HG03066 (cell line): Measurements from ENCODE around the gene MANSC4.

Experiments
- ATAC-seq: cut with Tn5 transposase; IDR thresholded peaks from one replicate; pipeline ENCODE4 v1.9.1; 2021; ENCODE audit warnings: low read depth; ENCODE audit not compliant: unreplicated experiment

The MANSC4 gene

GRCh38 chr12:27801630-27802029 lies 21.6 kb upstream of the MANSC4 start:
- ATAC-seq: no peak

DNA sequence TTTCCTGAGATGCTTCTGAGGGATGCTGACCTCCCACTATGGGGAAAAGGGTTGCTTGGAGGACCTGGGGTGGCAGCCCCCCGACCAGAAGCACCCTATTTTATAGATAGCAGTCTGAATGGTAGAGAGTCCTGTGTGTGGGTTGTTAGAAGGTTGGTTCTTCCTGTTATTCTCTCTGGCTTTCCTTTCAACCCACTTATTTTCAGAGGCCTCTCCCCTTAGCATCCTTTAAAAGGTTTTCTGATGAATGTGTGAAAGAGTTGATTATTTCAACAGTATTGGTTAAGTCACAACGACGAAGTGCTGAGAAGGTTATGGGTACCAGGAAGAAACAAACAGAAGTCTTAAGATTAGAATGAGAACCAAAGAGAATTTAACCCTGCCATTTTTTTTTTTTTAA lies 20.8 kb upstream of the MANSC4 start:
- ATAC-seq: no peak

GRCh38 chr12:27797301-27798025 lies 17.4 kb upstream of the MANSC4 start:
- ATAC-seq: no peak

DNA sequence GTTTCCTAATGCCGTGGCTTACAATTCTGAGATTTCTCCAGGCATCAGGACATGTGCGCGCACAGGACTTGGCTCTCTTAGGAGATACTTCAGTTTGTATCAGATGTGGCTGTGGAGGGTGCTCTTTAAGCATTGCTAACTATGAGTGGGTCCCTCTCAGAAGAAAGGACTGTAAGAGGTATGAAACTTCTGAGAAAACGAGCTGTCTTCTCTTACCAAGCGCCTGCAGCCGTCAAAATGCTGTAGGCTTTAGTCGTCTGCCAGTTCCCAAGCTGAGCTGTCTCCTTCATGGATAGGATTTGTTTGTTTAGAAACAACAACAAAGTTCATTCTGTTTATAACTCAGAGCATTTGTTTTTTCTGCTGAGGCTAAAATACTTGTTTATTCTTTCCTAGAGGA lies 16.1 kb upstream of the MANSC4 start:
- ATAC-seq: no peak

- no peak for ATAC-seq
Measured at GRCh38 chr12:27794818-27795584, 15.0 kb upstream of the MANSC4 start.

GRCh38 chr12:27790179-27790578 lies 10.1 kb upstream of the MANSC4 start:
- ATAC-seq: no peak

DNA sequence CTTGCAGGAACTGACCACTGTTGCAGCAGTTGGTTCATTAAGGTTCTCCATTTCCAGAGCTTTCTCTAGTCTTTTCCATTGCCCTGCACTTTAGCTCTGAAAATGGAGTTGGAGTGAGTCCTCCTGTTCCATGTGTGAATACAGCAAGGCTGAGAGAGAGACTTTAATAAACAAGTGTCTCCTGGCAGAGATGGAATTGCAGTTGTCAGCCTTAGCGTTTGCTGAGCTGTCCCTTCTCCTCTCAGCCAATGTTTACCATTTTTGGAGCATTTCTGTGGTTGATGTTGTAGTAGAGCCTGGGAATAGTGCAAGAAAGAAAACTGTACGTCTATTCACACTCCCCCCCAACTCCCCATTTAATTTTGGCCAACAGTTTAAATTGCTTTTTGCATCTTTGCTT lies 7.5 kb upstream of the MANSC4 start:
- ATAC-seq: no peak

- no peak for ATAC-seq
Measured at GRCh38 chr12:27785882-27786570, 6.0 kb upstream of the MANSC4 start.

DNA sequence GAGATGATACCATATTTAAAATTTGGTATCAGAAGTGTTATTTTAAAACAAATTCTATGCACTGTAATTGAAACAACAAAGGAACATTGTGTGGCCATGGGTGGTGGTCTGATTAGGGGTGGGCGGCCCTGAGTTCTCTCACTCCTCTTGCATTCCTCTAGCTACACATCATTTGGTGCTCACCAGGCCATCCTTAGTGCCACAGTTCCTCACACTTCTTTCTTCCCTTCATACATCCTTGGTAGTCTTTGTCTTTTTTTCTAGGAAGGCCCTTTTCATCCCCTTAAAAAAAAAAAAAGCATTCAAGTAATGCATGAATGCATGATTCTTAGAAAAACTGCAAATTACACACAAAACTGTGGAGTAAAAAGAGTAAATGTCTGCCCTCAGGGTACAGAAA lies 2.4 kb upstream of the MANSC4 start:
- no peak for ATAC-seq

GRCh38 chr12:27781680-27782079 lies 1.6 kb upstream of the MANSC4 start:
- ATAC-seq: no peak

GRCh38 chr12:27780612-27781408 lies 774 bp upstream of the MANSC4 start:
- ATAC-seq: peak; percentile 27

- ATAC-seq: peak; percentile 4
Measured at GRCh38 chr12:27779416-27779919, 568 bp downstream of the MANSC4 start.

DNA sequence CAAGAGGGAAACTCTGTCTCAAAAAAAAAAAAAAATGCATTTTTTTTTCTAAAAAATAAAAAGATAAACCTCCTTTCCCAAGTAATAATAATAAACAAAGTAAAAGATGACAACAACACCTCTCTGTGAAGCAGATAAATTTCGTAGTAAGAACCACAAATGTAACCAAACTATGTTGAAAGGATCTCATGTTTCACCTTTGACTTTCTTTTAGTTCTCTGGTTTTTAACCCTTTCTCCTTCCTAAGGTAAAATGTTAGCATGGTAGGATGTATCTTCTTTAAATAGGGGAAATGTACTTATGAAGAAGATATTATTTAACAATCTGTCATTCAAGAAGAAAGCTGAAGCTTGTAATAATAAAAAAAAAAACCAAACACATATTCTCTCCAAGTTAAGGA lies 1.8 kb downstream of the MANSC4 start:
- ATAC-seq: no peak

GRCh38 chr12:27777141-27777540 lies 2.9 kb downstream of the MANSC4 start:
- ATAC-seq: no peak

DNA sequence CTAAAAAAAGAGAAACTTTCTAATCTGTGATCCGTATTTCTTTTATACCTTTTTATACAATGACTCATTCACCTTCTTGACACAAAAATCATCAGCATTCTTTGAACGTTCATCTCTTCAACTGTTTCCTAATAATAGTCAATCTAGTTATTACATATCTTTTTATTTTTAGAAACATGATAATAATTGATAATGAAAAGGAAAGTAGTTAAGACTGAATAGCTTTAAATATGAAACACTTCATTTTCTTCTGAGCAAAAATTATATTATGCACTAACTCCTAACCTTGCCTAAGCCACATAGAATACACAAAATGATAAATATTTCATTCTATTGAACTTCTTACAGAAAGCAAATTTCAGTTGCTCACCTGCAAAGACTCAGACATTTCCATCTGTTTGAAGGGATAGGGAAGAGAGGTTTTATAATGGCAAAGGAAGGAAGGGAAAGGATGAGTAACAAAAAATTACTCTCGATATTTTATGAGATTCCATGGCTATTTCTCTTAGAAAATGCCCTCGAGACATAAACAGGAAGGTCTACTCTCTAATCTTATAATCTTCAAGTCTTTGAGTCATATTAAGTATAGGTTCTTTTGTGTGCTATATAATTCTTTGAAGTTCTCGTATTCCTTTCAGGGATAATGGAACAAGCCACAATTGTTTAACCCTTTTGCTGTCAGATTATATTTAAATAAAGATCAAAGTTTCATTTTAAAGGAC lies 7.5 kb downstream of the MANSC4 start:
- ATAC-seq: no peak

GRCh38 chr12:27771481-27772327 lies 8.3 kb downstream of the MANSC4 start:
- no peak for ATAC-seq

GRCh38 chr12:27769142-27769673 lies 10.8 kb downstream of the MANSC4 start:
- no peak for ATAC-seq

DNA sequence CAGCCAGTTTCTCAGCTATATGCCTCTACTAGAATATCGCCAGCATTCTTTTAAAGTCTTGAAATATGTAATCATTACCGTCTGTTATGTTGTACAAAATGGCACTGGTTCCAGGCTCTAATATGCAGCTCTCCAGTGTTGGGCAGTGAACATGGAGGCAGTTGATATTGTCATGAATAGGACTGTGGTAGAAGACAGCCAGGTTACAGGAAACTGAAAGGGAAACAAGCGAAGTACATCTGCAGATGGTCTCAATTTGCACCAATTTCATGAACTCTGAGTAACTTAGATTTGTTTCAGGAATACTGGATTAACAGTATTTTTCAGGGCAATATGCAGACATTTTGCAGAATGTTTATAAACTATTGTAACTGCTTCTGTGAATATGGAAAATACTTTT lies 13.4 kb downstream of the MANSC4 start:
- ATAC-seq: no peak

DNA sequence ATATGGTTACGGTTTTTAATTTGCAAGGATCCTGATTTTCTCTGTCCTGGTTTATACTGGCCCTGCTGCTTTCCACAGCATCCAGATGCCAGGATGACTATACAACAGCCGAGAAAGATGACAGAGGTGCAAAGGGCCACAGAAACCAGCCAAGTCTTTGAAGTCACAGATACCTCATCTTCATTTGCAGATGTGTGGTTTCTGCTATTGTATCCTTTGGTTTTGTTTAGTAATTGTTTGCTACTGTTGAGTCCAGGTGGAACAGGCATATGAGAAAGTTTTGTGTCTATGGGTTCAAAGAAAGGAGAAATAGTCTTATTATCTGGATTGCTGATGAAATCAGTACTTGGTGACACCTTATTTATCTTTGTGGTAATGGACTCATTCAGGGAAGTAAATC lies 17.3 kb downstream of the MANSC4 start:
- ATAC-seq: no peak
